HG02610 (cell line): ENCODE results near the gene SEPTIN12.

Experiments used
- ATAC-seq: cut with Tn5 transposase; IDR thresholded peaks from one replicate; pipeline ENCODE4 v1.9.1; 2021; ENCODE audit warnings: mild to moderate bottlenecking, moderate library complexity; ENCODE audit not compliant: unreplicated experiment

SEPTIN12 gene

DNA sequence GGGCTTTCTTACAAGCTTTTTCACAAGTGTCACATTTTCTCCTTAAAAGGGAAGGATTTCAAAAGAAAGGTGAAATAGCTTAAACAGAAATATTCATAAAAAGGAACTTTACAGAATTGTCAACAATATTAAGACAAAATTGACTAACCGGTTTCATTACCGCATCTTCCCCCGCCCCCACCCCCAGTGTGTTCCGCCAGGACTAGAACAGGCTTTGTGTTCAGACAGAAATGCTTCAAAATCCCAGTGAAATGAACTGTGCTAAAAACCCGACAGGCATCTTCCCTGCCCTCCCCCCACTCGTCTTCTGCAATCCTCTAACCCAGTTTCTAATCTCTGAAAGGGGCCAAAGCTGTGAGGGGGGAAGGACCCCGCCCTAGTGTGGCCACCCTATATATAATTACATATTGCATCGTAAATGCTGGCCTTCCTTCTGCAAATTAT is 15.3 kb upstream of the SEPTIN12 start:
- no peak for ATAC-seq

DNA sequence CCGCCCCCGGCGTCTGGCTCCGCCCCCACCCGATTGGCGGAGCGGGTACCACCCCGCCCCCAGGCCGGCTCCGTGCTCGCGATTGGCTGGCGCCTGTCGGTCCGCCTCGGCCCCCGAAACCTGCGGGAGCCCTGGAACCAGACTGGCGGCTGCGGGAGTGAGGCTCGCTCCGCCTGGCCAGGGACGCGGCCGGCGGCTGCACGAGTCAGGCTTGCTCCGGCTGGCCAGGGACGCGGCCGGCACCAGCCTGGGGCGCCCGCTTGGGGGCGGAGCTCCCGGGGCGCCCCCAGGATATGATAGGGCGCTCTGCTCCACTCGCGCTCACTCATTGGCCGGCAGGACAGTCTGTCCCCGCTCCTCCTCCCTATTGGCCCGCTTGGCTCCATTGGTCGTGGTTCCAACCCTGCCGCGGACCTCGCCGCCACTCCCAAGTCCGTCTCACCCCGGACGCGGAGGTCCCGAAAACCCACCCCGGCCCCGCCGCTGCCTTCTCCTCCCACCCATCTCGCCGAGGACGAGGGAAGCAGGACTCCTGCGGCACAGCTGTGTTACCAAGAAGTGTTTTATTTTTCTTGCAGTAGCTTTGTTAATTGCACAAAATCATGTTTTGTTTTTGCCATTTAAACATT is 14.6 kb upstream of the SEPTIN12 start:
- ATAC-seq, result peak; percentile 92

DNA sequence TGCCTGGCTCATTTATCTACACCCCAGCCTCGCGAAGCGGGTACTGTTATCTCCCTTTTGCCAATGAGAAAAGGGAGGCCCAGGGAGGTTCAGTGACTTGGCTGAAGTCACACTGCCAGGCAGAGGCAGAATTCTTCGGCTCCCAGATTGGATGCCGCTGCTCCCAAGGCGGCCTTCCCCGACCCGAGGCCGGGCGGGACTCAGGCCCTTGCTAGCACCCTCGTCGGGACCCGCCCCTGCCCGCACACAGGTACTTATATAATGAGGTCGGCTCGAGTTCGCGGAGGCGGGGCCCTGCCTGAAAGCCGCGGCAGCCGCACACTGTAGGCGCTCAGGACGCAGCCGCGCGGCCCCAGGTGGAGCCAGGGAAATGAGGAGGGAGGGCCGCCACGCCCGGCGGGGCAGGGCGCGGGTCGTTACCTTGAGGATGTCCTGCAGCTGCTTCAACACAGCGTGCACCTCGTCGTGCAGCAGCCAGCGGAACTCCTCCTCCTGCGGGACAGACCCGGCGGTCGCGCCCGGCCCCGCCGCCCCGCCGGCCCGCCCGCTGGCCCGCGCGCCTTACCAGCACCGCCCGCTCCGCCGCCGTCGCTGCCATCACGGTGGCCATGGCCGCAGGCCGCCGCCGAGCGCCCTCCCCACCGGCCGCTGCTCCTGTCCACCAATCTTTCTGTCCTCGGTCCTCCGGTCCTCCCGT is 14.0 kb upstream of the SEPTIN12 start, which contains the start of gene ROGDI:
Gene ROGDI, minus strand, starts transcription at position 672 of the 697 bp plus-strand sequence. Its CDS starts 62 bp downstream, at position 610.
- ATAC-seq, result peak; percentile 53

DNA sequence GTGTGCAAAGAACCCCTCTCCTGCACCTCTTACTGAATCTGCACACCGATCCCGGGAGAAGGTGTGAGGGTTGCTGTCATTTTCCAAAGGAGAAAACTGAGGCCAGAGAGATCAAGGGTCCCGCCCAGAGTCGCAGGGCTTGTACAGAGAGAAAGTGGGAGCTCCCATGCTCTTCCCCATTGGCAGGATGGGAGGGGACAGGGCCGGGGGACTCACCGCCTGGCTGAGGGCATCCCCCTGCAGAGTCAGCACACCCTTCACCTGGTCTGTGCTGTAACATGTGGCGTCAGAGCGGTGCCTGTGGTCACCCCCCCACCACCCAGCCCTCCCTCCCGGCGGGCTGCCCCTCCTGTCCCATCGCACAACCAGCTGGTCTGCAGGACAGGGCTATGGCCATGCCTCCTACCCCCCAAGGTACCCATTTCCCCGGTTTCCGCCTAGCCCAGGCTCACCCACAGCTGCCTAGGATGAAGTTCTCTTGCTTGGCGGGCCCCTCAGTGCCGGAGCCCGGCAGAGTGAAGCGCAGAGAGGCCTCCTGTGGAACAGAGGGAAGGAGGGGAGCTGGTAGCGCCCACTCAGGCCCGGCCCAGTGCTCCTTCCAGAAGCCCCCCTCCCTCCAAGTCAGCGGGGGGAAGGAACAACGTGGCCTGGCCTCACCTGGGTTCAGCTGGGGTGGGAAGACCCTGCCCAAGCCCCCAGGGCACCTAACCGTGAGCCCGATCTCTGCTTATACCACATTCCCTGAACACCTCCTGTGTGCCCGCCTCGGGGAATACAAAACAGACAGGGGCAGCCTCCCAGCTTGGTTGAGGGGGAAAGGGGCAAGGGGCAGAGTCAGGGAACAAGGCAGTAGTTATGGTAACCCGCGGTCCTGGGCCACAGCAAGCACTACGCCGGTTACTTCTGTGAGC is 13.2 kb upstream of the SEPTIN12 start:
- ATAC-seq, result no peak

DNA sequence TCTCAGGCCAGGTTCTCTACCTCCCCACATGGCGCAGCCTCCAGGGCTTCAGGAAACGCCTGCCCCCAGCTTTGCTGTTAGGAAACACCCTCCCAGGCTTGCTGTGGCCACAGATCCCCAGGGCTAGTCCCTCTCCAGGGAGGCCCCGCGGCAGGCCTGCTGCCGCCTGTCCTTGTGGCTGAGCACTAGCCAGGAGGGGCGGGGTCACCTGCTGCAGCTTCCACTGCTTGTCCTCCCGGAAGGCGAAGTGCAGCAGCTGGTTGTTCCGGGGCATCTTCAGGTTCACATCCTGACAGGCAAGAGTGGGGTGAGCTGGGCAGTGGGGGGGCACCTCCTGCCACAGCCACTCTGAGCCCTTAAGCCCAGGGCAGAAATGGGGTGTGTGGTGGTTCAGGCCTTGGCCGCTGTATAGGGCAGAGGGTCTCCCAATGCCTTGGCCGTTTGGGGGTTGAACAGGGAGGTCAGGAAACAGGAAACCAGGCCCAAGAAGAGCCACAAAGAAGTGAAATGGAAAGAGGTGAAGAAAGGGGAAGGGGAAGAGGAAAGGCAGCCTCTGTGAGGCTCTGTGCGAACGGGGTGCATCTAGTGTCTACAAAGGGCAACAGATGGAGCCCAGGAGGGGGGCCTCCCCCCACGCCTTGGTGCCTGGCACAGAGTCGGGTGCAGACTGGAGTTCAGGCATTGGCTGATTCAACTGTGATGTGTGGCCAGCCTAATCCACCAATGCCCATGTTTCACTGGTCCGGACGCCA is 12.3 kb upstream of the SEPTIN12 start:
- no peak for ATAC-seq

DNA sequence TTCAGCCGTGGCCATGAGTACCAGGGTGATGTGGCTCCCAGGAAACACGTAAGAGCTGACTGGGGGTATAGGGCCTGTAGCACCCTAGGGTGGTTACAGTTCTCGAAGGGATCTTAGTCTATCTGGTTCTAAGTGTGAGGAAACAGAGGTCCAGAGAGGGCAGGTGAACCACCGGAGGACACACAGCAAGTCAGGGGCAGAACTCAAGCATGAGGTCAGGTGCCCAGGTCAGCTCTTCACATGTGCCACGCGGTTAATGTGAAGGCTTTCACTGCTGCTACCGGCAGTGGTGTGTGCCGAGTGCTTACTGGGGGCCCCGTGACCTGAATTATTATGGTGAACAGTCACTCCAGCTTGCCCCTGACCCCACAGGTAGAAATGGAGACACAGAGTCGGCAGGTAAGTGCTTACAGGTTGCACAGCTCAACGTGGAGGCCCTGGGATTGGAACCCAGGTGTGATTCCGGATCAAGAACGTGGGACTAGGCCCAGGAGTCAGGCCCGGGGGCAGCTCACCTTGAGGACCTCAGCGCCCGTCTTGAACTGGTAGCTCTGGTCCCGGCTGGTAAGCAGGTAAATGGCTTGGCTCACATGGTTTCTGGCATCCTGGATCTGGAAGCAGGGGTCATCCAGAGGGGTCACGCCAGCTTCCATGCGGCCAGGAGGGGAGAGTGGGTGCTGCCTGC is 11.2 kb upstream of the SEPTIN12 start:
- ATAC-seq, result no peak

DNA sequence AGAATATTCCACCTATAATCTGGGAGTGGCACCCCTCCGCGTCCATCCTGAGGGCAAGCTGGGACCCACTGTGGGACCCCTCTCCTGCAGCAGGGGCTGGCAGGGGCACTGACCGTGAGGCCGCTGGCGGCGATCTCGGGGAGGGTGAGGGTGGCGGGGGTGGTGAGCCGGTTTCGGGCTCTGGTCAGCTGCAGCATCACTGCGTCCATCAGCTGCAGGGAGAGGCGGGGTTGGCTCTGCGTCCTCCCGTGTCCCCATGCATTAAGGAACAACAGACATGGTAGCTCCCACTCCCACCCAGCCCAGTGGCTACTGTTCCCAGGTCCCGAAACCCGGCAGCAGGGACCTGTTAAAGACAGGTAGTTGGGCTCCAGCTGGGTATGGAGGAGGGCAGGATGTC is 10.3 kb upstream of the SEPTIN12 start:
- no peak for ATAC-seq

DNA sequence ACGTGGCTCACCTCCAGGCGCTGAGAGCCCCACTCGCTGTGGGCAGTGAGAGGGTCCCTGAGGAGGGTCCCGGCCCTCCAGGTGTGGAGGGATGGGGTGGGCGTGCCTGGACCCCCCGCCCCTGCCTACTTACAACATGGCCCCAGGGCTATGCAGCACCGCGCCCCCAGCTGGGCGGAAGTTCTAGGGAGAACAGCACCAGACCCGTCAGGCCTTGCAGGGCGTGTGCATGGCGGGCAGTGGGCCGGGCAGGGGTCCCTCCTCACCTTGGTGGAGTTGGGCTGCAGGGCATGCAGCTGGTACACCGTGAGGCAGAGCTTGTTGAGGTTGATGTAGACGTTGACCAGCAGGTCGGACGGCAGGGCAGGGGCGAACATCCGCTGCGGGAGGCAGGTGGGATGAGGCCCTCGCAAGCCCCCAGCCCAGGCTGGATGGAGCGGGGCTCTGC is 9.7 kb upstream of the SEPTIN12 start:
- ATAC-seq, result no peak

DNA sequence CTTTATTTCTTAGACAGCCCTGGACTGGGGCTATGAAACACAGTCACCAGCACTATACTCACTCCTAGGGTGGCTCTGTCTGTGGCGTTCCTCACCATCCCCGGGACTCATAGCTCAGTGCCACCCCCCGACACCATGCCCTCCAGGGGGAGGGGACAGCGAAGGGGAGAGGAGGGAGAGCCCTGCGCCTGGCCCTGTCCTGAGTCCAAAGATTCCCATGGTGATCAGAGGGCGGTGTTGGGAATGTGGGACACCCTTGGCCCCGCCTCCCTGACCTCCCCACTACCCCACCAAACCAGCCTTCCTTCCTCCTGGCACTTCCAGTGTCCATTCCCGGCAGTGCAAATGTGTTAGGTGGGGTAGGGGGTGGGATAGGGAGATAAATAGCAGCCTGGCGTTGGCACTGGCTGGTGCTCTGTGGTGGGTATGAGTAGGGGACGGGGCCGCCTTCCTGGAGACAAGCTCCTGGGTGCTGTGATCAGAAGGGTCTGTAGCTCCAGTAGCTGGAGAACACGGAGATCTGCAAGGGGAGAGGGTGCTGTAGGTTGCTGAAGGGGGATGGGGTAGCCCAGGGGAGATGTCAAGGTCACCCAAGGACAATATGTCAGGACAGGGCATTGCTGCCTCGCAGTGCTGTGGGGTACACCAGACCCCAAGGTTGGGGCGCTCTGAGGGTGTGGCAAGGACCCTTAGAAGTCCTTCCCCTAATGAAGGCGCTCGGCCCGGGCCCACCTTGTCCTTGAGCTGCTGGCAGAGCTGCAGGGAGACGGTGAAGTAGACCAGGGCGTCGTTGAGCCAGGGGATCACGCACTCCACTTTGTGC is 9.0 kb upstream of the SEPTIN12 start:
- ATAC-seq, result no peak

DNA sequence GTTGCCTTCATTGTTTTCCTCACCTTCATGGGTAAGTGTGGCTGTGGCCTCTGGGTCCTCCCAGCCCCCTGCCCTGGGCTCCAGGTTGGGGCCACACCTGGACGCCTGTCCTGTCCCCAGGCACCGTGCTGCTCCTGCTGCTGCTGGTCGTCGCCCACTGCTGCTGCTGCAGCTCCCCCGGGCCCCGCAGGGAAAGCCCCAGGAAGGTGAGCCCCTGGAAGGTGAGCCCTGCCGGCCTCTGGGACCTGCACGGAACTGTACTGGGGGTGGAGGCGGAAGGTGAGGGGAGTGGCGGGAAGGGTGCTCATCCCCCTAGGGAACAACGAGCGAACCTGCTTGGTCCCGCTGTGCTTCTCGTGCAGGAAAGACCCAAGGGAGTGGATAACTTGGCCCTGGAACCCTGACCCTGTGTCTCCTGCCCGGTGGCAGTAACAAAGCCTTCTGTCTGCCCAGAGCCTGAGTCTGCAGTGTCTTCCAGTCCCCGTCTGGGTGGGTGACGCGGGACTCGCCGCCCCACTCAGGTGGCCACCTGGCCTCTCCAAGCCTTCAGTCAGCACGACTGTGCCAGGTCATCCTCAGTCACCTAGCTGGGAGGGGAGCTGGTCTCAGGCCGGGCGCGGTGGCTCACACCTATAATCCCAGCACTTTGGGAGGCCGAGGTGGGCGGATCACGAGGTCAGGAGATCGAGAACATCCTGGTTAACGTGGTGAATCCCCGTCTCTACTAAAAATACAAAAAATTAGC is 7.9 kb upstream of the SEPTIN12 start:
- ATAC-seq, result no peak

DNA sequence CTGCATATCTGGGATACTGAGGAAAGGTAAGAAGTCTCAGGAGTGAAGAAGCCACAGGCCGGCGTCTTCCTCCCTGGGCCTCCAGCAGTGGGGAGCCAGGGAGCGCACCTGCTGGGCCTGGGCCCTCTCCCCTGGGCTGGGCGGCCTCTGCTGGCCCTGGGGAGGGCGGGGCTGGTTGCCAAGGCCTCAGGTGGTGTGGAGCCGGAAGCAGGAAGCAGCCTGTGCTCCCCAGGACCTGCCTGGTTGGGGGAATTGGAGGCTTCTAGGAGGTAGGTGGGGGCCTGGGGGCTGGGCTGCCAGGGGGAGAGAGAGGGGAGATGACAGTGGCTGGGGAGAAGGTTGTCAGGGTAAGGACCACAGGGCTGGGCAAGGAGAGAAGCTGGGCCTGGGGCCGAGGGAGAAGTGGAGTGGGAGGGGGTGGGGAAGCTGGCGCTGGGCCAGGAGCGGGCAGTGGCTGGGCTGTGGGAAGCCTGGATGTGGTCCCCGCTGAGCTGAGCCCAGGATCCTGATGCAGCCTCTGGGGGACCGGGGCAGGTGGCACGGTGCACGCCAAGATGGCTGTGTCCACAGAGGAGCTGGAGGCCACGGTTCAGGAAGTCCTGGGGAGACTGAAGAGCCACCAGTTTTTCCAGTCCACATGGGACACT is 7.2 kb upstream of the SEPTIN12 start, which contains the start of gene SMIM22:
Gene SMIM22, plus strand, starts transcription at position 189 of the 647 bp plus-strand sequence. Its CDS starts 366 bp downstream, at position 555.
- no peak for ATAC-seq

DNA sequence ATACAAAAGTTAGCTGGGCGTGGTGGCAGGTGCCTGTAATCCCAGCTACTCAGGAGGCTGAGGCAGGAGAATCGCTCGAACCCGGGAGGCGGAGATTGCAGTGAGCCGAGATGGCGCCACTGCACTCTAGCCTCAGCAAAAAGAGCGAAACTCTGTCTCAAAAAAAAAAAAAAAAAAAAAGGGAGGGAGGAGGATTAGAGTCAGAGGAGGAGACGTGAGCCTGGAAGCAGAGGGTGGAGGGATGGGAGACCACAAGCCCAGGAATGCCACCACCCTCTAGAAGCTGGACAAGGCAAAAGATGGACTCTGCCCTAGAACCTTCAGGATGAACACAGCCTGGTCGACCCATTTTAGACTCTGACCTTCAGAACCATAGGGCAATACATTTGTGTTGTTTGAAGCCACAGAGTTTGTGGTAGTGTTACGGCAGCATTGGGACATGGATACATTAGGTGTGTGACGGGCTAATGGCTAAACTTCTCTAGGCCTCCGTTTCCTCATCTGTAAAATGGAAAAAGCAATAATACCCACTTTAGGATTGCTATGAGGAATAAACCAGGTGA is 4.9 kb upstream of the SEPTIN12 start:
- ATAC-seq, result no peak

DNA sequence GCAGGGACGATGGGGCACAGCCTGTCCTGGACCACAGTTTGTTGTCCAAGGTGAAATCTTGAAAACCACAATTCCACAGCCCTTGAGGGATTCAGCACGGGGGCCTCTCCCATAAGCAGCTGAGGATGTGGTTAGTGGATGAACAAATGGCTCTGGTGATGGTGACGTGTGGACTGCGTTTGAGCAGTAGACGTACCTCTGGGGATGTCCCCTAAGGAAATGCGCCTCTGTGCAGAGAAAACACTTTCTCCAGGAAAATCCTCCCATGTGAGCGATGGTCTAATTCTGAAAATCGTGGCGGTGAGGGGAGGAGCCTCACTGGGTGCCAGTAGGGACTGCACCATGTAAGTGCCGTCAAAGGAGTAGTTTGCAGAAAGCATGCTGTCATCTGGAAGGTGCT is 2.7 kb upstream of the SEPTIN12 start:
- no peak for ATAC-seq

DNA sequence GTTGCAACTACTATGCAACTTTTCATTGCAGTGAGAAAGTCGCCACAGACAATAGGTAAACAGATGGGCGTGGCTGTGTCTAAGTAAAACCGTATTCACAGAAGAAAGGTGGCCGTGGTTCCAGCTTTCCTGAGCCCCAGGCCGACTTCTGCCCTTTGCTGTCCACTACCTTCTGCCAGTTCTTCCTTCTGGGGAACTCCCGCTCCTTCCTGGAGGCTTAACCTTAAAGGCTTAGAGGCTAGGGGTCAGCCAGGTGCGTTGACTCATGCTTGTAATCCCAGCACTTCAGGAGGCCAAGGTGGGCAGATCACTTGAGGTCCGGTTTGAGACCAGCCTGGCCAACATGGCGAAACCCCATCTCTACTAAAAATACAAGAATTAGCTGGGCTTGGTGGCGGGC is 2.1 kb upstream of the SEPTIN12 start:
- ATAC-seq, result no peak

DNA sequence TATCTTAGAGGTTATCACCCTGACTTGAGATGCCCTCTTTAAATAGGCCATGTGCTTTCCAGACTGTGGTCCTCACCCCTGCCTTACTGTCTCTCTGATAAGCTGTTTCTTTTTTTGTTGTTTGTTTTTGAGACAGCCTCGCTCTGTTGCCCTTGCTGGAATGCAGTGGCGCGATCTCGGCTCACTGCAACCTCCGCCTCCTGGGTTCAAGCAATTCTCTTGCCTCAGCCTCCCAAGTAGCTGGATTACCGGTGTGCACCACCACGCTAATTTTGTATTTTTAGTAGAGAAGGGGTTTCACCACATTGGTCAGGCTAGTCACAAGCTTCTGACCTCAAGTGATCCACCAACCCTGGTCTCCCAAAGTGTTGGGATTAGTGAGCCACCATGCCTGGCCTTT is 765 bp upstream of the SEPTIN12 start:
- ATAC-seq, result no peak

DNA sequence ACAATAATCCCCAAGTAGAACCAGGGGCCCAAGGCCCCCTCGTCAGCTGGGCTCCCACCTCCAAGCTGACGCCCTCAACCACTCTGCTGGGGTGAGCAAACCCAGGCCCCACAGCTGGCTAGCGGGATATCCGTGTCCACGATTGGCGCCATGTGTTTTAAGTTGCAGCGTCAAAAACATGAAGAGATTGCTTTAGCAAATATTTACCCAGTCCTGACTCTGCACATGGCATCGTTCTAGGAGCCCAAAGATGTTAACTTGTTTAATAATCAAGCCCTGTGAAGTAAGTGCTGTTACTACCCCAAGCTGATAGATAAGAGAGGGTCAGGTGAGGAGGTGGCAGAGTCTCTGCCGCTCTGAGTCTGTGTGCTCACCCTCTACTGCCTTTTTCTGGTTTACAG is 344 bp upstream of the SEPTIN12 start:
- no peak for ATAC-seq

DNA sequence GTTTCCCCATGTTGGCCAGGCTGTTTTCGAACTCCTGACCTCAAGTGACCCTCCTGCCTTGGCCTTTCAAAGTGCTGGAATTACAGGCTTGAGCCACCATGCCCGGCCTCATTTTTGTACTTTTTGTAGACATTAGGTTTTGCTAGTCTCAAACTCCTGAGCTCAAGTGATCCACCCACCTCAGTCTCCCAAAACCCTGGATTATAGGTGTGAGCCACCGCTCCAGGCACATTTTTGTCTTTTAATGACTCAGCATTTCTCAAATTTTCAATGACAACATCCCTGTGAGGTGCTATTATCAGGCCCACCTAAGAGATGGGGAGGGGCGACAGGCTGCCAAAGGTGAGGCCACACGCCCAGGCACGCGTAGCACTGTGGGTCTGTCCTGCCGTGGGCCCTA is 1.1 kb downstream of the SEPTIN12 start:
- ATAC-seq, result no peak
